HL-60 (cell line): Measurements from ENCODE around the gene KMT2A.

Source experiments
- DNase-seq, 2 experiments: peaks; one replicate each; pipeline ENCODE4 v3.0.0-alpha.2; 2010 to 2020; ENCODE audit warnings: low read depth in 1 of 2, low spot score in 1 of 2
- H3K27ac ChIP-seq: fragments of 250-450 bp; sonication (Bioruptor Pico); replicated peaks from 2 replicates; pipeline ENCODE4 v1.5.1; 2020; ENCODE audit warnings: mild to moderate bottlenecking, moderate library complexity
- H3K27me3 ChIP-seq: fragments of 250-450 bp; sonication (Bioruptor Pico); 2 replicates; pipeline ENCODE4 v1.5.1; 2021; ENCODE audit warnings: mild to moderate bottlenecking, moderate library complexity; ENCODE audit not compliant: insufficient read depth, poor library complexity, severe bottlenecking
- H3K4me3 ChIP-seq: replicated peaks from 2 replicates; pipeline ENCODE4 v1.5.1; 2011; ENCODE audit warnings: mild to moderate bottlenecking, control low read depth, low read length; ENCODE audit not compliant: insufficient read depth
- CTCF ChIP-seq: IDR thresholded peaks from one replicate; pipeline ENCODE4 v1.5.1; 2011; ENCODE audit warnings: low read length, control low read depth, inconsistent platforms; ENCODE audit not compliant: insufficient read depth
- GABPA ChIP-seq: IDR thresholded peaks from 2 replicates; pipeline ENCODE4 v1.6.1; 2012; ENCODE audit warnings: low read depth
- POLR2AphosphoS5 ChIP-seq: IDR thresholded peaks from 2 replicates; pipeline ENCODE4 v1.6.1; 2012; ENCODE audit warnings: low read depth
- SPI1 ChIP-seq: IDR thresholded peaks from 2 replicates; pipeline ENCODE4 v1.6.1; 2012; ENCODE audit warnings: low read depth, mild to moderate bottlenecking, borderline replicate concordance
- TF ChIP-seq, protein P1 (sequence below): IDR thresholded peaks from 2 replicates; pipeline ENCODE4 v1.6.1; 2012; ENCODE audit warnings: low read depth; ENCODE audit not compliant: insufficient replicate concordance

KMT2A gene

GRCh38 chr11:118530180-118530682 is 93.9 kb downstream of the KMT2A start:
- Histone ChIP-seq H3K27me3 (no peaks in the 10 kb centered on the region), H3K27ac (no peak overlapping the region), H3K4me3 (no peak overlapping the region)
- TF ChIP-seq SPI1 = no peak
- TF ChIP-seq GABPA = no peak
- no peak for TF ChIP-seq POLR2AphosphoS5
- no peak for TF ChIP-seq CTCF
- TF ChIP-seq, protein P1, sequence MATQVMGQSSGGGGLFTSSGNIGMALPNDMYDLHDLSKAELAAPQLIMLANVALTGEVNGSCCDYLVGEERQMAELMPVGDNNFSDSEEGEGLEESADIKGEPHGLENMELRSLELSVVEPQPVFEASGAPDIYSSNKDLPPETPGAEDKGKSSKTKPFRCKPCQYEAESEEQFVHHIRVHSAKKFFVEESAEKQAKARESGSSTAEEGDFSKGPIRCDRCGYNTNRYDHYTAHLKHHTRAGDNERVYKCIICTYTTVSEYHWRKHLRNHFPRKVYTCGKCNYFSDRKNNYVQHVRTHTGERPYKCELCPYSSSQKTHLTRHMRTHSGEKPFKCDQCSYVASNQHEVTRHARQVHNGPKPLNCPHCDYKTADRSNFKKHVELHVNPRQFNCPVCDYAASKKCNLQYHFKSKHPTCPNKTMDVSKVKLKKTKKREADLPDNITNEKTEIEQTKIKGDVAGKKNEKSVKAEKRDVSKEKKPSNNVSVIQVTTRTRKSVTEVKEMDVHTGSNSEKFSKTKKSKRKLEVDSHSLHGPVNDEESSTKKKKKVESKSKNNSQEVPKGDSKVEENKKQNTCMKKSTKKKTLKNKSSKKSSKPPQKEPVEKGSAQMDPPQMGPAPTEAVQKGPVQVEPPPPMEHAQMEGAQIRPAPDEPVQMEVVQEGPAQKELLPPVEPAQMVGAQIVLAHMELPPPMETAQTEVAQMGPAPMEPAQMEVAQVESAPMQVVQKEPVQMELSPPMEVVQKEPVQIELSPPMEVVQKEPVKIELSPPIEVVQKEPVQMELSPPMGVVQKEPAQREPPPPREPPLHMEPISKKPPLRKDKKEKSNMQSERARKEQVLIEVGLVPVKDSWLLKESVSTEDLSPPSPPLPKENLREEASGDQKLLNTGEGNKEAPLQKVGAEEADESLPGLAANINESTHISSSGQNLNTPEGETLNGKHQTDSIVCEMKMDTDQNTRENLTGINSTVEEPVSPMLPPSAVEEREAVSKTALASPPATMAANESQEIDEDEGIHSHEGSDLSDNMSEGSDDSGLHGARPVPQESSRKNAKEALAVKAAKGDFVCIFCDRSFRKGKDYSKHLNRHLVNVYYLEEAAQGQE = no peak
- DNase-seq = no peak

- H3K27ac ChIP-seq = no peak within 1 kb of the TSS
Measured at GRCh38 chr11:118530683-118531596, 94.6 kb downstream of the KMT2A start, which contains the start of gene TMEM25. TMEM25 (plus strand) TSS chr11:118531192; CDS start chr11:118531802, 610 bp downstream.

More at GRCh38 chr11:118530683-118531596, 94.6 kb downstream of the KMT2A start, which contains the start of gene TMEM25:
- no peaks in the 10 kb centered on the region for H3K27me3 ChIP-seq
- no peak for TF ChIP-seq SPI1
- TF ChIP-seq, protein P1 = no peak
- no peak for TF ChIP-seq GABPA
- no peak for TF ChIP-seq POLR2AphosphoS5
- TF ChIP-seq CTCF = no peak
- DNase-seq = no peak
- H3K4me3 ChIP-seq = no peak within 1 kb of the TSS
